GM23338 (cell line): ENCODE results near the gene EPO.

ENCODE experiments used
- CREB1 ChIP-seq: fragments of 250-450 bp; sonication (Bioruptor Pico); IDR thresholded peaks from 2 replicates; pipeline ENCODE4 v1.5.0; 2020; ENCODE audit warnings: low read depth, mild to moderate bottlenecking, moderate library complexity
- EZH2 ChIP-seq: fragments of 200-600 bp; sonication (generic); IDR thresholded peaks from one replicate; pipeline ENCODE4 v1.8.0; 2017; ENCODE audit warnings: antibody characterized with exemption, mild to moderate bottlenecking, low read depth; ENCODE audit not compliant: unreplicated experiment
- EZH2phosphoT487 ChIP-seq: fragments of 200-600 bp; sonication (generic); IDR thresholded peaks from one replicate; pipeline ENCODE4 v1.8.1; 2018; ENCODE audit warnings: antibody characterized with exemption; ENCODE audit not compliant: unreplicated experiment
- POLR2AphosphoS5 ChIP-seq: IDR thresholded peaks from 2 replicates; pipeline ENCODE4 v1.6.1; 2016; ENCODE audit warnings: antibody characterized with exemption, low read depth
- STAT1 ChIP-seq: IDR thresholded peaks from one replicate; pipeline ENCODE4 v1.6.1; 2016; ENCODE audit warnings: antibody characterized with exemption; ENCODE audit not compliant: unreplicated experiment
- ZNF114 ChIP-seq: fragments of 250-450 bp; sonication (Bioruptor Pico); IDR thresholded peaks from 2 replicates; pipeline ENCODE4 v1.5.0; 2020; ENCODE audit warnings: mild to moderate bottlenecking, moderate library complexity
- TF ChIP-seq, protein P1 (sequence below), 2 experiments: fragments of 200-600 bp in 1 of 2; sonication (generic) in 1 of 2; conservative IDR thresholded peaks; 2 replicates each; pipeline versions ENCODE4 v1.5.1 to v1.6.1; 2016 to 2017; ENCODE audit warnings: antibody characterized with exemption in 2 of 2, low read depth in 2 of 2, mild to moderate bottlenecking in 2 of 2, moderate library complexity in 1 of 2
- TF ChIP-seq, protein P2 (sequence below): fragments of 250-450 bp; sonication (Bioruptor Pico); IDR thresholded peaks from 2 replicates; pipeline ENCODE4 v1.5.0; 2020; ENCODE audit warnings: mild to moderate bottlenecking, moderate library complexity
- TF ChIP-seq, protein P3 (sequence below): IDR thresholded peaks from one replicate; pipeline ENCODE4 v1.6.1; 2018; ENCODE audit warnings: antibody characterized with exemption; ENCODE audit not compliant: unreplicated experiment

DNA sequence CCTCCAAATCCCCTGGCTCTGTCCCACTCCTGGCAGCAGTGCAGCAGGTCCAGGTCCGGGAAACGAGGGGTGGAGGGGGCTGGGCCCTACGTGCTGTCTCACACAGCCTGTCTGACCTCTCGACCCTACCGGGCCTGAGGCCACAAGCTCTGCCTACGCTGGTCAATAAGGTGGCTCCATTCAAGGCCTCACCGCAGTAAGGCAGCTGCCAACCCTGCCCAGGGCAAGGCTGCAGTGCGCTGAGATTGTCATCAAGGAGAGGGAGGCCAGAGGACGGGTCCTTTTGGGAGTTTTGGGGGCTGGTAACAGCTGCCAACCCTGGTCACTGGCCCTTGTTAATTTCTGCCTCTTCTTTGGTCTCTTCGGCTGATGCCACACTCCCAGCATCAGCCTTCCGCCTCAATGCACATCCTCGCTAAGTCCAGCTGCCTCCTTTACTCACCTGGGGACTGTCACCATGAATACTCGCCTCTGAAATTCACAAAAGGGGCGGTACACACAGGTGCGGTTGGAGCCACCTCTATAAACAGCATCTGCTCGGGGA, 3.5 kb downstream of the EPO start:
- TF ChIP-seq POLR2AphosphoS5 = no peak
- TF ChIP-seq, protein P1, sequence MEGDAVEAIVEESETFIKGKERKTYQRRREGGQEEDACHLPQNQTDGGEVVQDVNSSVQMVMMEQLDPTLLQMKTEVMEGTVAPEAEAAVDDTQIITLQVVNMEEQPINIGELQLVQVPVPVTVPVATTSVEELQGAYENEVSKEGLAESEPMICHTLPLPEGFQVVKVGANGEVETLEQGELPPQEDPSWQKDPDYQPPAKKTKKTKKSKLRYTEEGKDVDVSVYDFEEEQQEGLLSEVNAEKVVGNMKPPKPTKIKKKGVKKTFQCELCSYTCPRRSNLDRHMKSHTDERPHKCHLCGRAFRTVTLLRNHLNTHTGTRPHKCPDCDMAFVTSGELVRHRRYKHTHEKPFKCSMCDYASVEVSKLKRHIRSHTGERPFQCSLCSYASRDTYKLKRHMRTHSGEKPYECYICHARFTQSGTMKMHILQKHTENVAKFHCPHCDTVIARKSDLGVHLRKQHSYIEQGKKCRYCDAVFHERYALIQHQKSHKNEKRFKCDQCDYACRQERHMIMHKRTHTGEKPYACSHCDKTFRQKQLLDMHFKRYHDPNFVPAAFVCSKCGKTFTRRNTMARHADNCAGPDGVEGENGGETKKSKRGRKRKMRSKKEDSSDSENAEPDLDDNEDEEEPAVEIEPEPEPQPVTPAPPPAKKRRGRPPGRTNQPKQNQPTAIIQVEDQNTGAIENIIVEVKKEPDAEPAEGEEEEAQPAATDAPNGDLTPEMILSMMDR (conservative IDR thresholded peaks at IDR 0.05; ENCODE audit: low read depth in 2 of 2) = no peak
- TF ChIP-seq, protein P2, sequence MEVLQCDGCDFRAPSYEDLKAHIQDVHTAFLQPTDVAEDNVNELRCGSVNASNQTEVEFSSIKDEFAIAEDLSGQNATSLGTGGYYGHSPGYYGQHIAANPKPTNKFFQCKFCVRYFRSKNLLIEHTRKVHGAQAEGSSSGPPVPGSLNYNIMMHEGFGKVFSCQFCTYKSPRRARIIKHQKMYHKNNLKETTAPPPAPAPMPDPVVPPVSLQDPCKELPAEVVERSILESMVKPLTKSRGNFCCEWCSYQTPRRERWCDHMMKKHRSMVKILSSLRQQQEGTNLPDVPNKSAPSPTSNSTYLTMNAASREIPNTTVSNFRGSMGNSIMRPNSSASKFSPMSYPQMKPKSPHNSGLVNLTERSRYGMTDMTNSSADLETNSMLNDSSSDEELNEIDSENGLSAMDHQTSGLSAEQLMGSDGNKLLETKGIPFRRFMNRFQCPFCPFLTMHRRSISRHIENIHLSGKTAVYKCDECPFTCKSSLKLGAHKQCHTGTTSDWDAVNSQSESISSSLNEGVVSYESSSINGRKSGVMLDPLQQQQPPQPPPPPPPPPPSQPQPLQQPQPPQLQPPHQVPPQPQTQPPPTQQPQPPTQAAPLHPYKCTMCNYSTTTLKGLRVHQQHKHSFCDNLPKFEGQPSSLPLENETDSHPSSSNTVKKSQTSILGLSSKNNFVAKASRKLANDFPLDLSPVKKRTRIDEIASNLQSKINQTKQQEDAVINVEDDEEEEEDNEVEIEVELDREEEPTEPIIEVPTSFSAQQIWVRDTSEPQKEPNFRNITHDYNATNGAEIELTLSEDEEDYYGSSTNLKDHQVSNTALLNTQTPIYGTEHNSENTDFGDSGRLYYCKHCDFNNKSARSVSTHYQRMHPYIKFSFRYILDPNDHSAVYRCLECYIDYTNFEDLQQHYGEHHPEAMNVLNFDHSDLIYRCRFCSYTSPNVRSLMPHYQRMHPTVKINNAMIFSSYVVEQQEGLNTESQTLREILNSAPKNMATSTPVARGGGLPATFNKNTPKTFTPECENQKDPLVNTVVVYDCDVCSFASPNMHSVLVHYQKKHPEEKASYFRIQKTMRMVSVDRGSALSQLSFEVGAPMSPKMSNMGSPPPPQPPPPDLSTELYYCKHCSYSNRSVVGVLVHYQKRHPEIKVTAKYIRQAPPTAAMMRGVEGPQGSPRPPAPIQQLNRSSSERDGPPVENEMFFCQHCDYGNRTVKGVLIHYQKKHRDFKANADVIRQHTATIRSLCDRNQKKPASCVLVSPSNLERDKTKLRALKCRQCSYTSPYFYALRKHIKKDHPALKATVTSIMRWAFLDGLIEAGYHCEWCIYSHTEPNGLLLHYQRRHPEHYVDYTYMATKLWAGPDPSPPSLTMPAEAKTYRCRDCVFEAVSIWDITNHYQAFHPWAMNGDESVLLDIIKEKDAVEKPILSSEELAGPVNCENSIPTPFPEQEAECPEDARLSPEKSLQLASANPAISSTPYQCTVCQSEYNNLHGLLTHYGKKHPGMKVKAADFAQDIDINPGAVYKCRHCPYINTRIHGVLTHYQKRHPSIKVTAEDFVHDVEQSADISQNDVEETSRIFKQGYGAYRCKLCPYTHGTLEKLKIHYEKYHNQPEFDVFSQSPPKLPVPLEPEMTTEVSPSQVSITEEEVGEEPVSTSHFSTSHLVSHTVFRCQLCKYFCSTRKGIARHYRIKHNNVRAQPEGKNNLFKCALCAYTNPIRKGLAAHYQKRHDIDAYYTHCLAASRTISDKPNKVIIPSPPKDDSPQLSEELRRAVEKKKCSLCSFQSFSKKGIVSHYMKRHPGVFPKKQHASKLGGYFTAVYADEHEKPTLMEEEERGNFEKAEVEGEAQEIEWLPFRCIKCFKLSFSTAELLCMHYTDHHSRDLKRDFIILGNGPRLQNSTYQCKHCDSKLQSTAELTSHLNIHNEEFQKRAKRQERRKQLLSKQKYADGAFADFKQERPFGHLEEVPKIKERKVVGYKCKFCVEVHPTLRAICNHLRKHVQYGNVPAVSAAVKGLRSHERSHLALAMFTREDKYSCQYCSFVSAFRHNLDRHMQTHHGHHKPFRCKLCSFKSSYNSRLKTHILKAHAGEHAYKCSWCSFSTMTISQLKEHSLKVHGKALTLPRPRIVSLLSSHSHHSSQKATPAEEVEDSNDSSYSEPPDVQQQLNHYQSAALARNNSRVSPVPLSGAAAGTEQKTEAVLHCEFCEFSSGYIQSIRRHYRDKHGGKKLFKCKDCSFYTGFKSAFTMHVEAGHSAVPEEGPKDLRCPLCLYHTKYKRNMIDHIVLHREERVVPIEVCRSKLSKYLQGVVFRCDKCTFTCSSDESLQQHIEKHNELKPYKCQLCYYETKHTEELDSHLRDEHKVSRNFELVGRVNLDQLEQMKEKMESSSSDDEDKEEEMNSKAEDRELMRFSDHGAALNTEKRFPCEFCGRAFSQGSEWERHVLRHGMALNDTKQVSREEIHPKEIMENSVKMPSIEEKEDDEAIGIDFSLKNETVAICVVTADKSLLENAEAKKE (CRISPR knock-in tag) = no peak
- TF ChIP-seq, protein P3, sequence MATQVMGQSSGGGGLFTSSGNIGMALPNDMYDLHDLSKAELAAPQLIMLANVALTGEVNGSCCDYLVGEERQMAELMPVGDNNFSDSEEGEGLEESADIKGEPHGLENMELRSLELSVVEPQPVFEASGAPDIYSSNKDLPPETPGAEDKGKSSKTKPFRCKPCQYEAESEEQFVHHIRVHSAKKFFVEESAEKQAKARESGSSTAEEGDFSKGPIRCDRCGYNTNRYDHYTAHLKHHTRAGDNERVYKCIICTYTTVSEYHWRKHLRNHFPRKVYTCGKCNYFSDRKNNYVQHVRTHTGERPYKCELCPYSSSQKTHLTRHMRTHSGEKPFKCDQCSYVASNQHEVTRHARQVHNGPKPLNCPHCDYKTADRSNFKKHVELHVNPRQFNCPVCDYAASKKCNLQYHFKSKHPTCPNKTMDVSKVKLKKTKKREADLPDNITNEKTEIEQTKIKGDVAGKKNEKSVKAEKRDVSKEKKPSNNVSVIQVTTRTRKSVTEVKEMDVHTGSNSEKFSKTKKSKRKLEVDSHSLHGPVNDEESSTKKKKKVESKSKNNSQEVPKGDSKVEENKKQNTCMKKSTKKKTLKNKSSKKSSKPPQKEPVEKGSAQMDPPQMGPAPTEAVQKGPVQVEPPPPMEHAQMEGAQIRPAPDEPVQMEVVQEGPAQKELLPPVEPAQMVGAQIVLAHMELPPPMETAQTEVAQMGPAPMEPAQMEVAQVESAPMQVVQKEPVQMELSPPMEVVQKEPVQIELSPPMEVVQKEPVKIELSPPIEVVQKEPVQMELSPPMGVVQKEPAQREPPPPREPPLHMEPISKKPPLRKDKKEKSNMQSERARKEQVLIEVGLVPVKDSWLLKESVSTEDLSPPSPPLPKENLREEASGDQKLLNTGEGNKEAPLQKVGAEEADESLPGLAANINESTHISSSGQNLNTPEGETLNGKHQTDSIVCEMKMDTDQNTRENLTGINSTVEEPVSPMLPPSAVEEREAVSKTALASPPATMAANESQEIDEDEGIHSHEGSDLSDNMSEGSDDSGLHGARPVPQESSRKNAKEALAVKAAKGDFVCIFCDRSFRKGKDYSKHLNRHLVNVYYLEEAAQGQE = no peak
- TF ChIP-seq EZH2 = no peak
- TF ChIP-seq CREB1 (CRISPR knock-in tag) = no peak
- no peak for TF ChIP-seq STAT1
- no peak for TF ChIP-seq EZH2phosphoT487
- no peak for TF ChIP-seq ZNF114 (CRISPR knock-in tag)
